Glutamatergic neuron (in vitro differentiated cells): Measurements from ENCODE around the gene ZNF202. TPM values are rescaled to one million over a fixed set of nuclear protein-coding genes. Genes with fewer than 3 reads are reported as not detected.

Source experiments
- DNase-seq: peaks from one replicate; pipeline ENCODE4 v3.0.0; 2022
- H3K27ac Mint-ChIP-seq: one replicate; pipeline ENCODE4 v1.8.0; 2020; ENCODE audit warnings: mild to moderate bottlenecking, mixed read lengths, inconsistent platforms; ENCODE audit not compliant: unreplicated experiment
- H3K27me3 Mint-ChIP-seq: one replicate; pipeline ENCODE4 v1.8.0; 2020; ENCODE audit warnings: mild to moderate bottlenecking, moderate library complexity, mixed read lengths, inconsistent platforms; ENCODE audit not compliant: unreplicated experiment
- H3K36me3 Mint-ChIP-seq: one replicate; pipeline ENCODE4 v1.8.0; 2020; ENCODE audit warnings: mild to moderate bottlenecking, mixed read lengths, inconsistent platforms; ENCODE audit not compliant: unreplicated experiment
- H3K4me1 Mint-ChIP-seq: one replicate; pipeline ENCODE4 v1.8.0; 2020; ENCODE audit warnings: mild to moderate bottlenecking, low read depth, mixed read lengths, inconsistent platforms; ENCODE audit not compliant: unreplicated experiment
- H3K4me3 Mint-ChIP-seq: one replicate; pipeline ENCODE4 v1.8.0; 2020; ENCODE audit warnings: mild to moderate bottlenecking, mixed read lengths, inconsistent platforms; ENCODE audit not compliant: unreplicated experiment
- H3K9me3 Mint-ChIP-seq: one replicate; pipeline ENCODE4 v1.8.0; 2020; ENCODE audit warnings: mild to moderate bottlenecking, moderate library complexity, mixed read lengths, inconsistent platforms; ENCODE audit not compliant: unreplicated experiment
- total RNA-seq: library from RNA; stranded (reverse); fragmentation: NEBNext Ultra II Directional; extraction: Animal tissue kit (Norgen Biotek cat#: 25700); gene quantifications from one replicate; pipeline ENCODE4 v1.2.1, GENCODE V29; 2021; ENCODE audit not compliant: unreplicated experiment
- TF ChIP-seq, protein P1 (sequence below): fragments of 200-600 bp; sonication (generic); IDR thresholded peaks from one replicate; pipeline ENCODE4 v1.5.0; 2021; ENCODE audit not compliant: partially characterized antibody, unreplicated experiment

The ZNF202 gene
- total RNA-seq, 1 donor from 2014 or later, result 18.2 TPM

DNA sequence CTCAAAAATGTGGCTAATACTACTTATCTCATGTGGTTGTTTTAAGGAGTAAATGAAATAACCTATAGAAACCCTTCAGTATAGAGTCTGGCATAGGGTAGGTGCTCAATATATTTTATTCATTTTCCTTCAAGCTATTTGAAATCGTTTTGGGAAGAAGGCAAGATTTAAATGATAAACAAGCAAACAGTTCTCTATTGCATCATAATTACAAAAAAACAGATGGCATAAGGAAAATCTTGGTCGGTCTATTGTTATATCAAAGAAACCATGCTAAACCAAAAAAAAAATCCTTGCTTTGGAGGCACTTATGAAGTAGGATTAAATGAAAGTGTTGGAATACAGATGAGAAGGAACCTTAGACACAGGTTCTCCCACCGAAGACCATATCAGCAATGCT, 4.7 kb downstream of the ZNF202 start:
- DNase-seq, result no peak
- Mint-ChIP-seq H3K27me3 (peaks cover 6% of the 10 kb centered on the region), H3K27ac (no peak overlapping the region), H3K4me1 (peaks cover 12% of the 10 kb centered on the region), H3K36me3 (peaks cover 23% of the 10 kb centered on the region), H3K4me3 (no peak overlapping the region), H3K9me3 (peaks cover 4% of the 10 kb centered on the region)
- TF ChIP-seq, protein P1, sequence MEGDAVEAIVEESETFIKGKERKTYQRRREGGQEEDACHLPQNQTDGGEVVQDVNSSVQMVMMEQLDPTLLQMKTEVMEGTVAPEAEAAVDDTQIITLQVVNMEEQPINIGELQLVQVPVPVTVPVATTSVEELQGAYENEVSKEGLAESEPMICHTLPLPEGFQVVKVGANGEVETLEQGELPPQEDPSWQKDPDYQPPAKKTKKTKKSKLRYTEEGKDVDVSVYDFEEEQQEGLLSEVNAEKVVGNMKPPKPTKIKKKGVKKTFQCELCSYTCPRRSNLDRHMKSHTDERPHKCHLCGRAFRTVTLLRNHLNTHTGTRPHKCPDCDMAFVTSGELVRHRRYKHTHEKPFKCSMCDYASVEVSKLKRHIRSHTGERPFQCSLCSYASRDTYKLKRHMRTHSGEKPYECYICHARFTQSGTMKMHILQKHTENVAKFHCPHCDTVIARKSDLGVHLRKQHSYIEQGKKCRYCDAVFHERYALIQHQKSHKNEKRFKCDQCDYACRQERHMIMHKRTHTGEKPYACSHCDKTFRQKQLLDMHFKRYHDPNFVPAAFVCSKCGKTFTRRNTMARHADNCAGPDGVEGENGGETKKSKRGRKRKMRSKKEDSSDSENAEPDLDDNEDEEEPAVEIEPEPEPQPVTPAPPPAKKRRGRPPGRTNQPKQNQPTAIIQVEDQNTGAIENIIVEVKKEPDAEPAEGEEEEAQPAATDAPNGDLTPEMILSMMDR, result no peak

DNA sequence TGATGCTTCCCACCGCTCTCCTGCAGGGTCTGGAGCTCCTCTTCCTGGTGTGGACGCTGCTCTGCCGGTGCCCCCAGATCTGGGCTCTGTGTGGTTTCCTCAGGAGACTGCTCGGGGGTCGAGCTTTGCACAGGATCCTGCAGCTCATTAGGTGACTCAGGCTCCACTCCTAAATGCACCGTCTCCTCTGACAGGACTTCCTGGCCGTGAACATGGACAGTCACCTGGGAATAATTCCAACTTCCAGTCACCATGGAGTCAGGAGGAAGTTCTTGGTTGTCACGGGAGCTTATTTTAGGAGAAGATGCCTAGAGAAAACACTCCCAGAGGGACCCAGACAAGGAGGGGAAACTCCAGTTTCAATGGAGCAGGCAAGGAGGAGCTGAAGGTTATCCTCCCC, 11.9 kb downstream of the ZNF202 start:
- TF ChIP-seq, protein P1, result no peak
- no peak for DNase-seq
- Mint-ChIP-seq H3K9me3 (peaks cover 6% of the 10 kb centered on the region), H3K27ac (no peak overlapping the region), H3K36me3 (peaks cover 41% of the 10 kb centered on the region), H3K4me1 (no peaks in the 10 kb centered on the region), H3K4me3 (no peak overlapping the region), H3K27me3 (no peaks in the 10 kb centered on the region)

DNA sequence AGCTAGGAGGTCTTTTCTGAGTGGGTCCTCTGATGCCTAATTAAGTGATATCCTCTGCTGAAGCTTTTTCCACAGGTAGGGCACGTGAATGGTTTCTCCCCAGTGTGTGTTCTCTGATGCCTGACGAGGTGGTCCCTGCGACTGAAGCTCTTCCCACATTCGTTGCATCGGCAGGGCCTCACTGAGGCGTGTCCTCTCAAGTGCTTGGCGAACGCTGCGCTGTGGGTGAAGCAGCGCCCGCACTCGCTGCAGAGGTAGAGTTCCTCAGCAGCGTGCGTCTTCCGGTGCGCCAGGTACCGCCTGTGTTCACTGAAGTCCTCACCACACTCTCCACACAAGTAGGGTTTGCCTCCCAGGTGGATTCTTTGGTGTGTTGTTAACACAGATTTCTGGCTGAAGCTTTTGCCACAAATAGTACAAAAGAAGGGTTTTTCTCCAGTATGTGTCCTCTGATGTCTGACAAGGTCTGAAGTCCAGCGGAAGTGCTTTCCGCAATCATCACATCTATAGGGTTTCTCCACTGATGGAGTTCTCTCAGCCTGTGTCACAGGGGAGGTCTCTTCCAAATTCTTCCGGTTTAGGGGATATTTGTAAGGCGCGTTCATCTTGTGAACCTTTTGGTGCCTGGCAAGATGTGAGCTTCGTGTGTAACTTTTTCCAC, 15.3 kb downstream of the ZNF202 start:
- no peak for DNase-seq
- no peaks in the 10 kb centered on the region for H3K4me1 Mint-ChIP-seq
- no peak overlapping the region for H3K27ac Mint-ChIP-seq
- peaks cover 48% of the 10 kb centered on the region for H3K36me3 Mint-ChIP-seq
- H3K9me3 Mint-ChIP-seq, result peaks cover 8% of the 10 kb centered on the region
- H3K4me3 Mint-ChIP-seq, result no peak overlapping the region
- TF ChIP-seq, protein P1, result no peak
- no peaks in the 10 kb centered on the region for H3K27me3 Mint-ChIP-seq

DNA sequence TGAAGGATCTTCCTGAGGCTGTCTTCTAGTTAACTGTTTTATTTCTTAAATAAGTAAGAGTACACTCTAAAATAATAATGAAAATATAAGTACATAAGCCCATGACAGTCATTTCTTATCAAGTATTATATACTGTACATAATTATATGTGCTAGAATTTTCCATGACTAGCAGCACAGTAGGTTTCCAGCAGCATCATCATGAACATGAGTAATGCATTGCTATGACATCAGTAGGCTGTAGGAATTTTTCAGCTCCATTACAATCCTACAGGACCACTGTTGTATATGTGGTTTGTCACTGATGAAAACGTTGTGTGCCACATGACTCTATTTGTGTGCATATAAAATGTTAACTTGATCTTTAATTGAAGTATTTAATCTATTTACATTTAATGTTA, 22.0 kb downstream of the ZNF202 start:
- Mint-ChIP-seq H3K4me3 (no peak overlapping the region), H3K4me1 (no peaks in the 10 kb centered on the region), H3K27me3 (no peaks in the 10 kb centered on the region), H3K36me3 (peaks cover 5% of the 10 kb centered on the region), H3K27ac (no peak overlapping the region), H3K9me3 (peaks cover under 1% of the 10 kb centered on the region)
- TF ChIP-seq, protein P1, result no peak
- no peak for DNase-seq

DNA sequence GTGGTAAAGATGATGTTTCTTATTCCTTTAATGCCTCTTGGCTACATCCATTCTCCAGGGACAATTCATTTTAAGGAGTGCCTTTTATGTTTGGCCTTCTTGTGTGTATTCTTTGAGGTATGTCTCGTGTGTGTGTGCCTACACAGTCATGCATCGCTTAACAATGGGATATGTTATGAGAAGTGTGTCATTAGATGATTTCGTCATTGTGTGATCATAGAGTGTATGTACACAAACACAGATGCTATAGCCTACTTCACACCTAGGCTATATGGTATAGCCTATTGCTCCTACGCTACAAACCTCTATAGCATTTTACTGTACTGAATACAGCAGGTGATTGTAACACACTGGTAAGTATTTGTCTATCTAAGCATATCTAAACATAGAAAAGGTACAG, 23.0 kb downstream of the ZNF202 start:
- Mint-ChIP-seq H3K36me3 (peaks cover 3% of the 10 kb centered on the region), H3K4me3 (no peak overlapping the region), H3K27ac (no peak overlapping the region), H3K4me1 (no peaks in the 10 kb centered on the region), H3K9me3 (no peaks in the 10 kb centered on the region), H3K27me3 (no peaks in the 10 kb centered on the region)
- TF ChIP-seq, protein P1, result no peak
- no peak for DNase-seq
